ENCODE measurements around the gene REC8. TPM values are rescaled to one million over a fixed set of nuclear protein-coding genes. Genes with fewer than 3 reads are reported as not detected.

The REC8 gene
- total RNA-seq, 1 donor from 2014 or later = 1.6 TPM

GRCh38 chr14:24146453-24146977 lies 25.4 kb upstream of the REC8 start, which contains the start of gene PSME2:
TSS of gene PSME2 (minus strand) at chr14:24146610. CDS start at chr14:24146581, 29 bp downstream.
- no peak for TF ChIP-seq CTCF (IDR thresholded peaks at IDR 0.05; ENCODE audit: borderline replicate concordance)
- Histone ChIP-seq H3K27me3 (ENCODE audit: low read depth) (no peaks in the 10 kb centered on the region), H3K9me3 (replicated peaks) (no peaks in the 10 kb centered on the region), H3K27ac (replicated peaks) (peak within 1 kb of the TSS; percentile 98), H3K4me1 (peaks cover 61% of the 10 kb centered on the region), H3K4me3 (peak within 1 kb of the TSS; percentile 99), H3K36me3 (peaks cover 45% of the 10 kb centered on the region)
- intact Hi-C loops (cut with micrococcal nuclease) = no loop called here
- peak; percentile 93 for DNase-seq

GRCh38 chr14:24146978-24147760 lies 24.7 kb upstream of the REC8 start, which contains the start of gene RNF31:
TSS of gene RNF31 (plus strand) at chr14:24147498. CDS start at chr14:24147699, 201 bp downstream.
- Histone ChIP-seq H3K4me1 (peaks cover 56% of the 10 kb centered on the region), H3K36me3 (peaks cover 51% of the 10 kb centered on the region), H3K27me3 (ENCODE audit: low read depth) (no peaks in the 10 kb centered on the region), H3K27ac (replicated peaks) (peak within 1 kb of the TSS; percentile 98), H3K9me3 (replicated peaks) (no peaks in the 10 kb centered on the region), H3K4me3 (peak within 1 kb of the TSS; percentile 99)
- intact Hi-C loops (cut with micrococcal nuclease) = no loop called here
- TF ChIP-seq CTCF (IDR thresholded peaks at IDR 0.05; ENCODE audit: borderline replicate concordance) = no peak
- peak; percentile 99 for DNase-seq

- peak overlapping the region; percentile 99 for H3K4me3 ChIP-seq
- no peak for DNase-seq
- H3K4me1 ChIP-seq = peaks cover 52% of the 10 kb centered on the region
- TF ChIP-seq CTCF (IDR thresholded peaks at IDR 0.05; ENCODE audit: borderline replicate concordance) = no peak
- peaks cover 59% of the 10 kb centered on the region for H3K36me3 ChIP-seq
- intact Hi-C loops (cut with micrococcal nuclease) = no loop called here
- H3K9me3 ChIP-seq (replicated peaks) = no peaks in the 10 kb centered on the region
- peak overlapping the region; percentile 98 for H3K27ac ChIP-seq (replicated peaks)
- H3K27me3 ChIP-seq (ENCODE audit: low read depth) = no peaks in the 10 kb centered on the region
Measured at GRCh38 chr14:24147761-24148428, 24.0 kb upstream of the REC8 start.

- no peak for TF ChIP-seq CTCF (IDR thresholded peaks at IDR 0.05; ENCODE audit: borderline replicate concordance)
- H3K9me3 ChIP-seq (replicated peaks) = no peaks in the 10 kb centered on the region
- no peaks in the 10 kb centered on the region for H3K27me3 ChIP-seq (ENCODE audit: low read depth)
- H3K4me1 ChIP-seq = peaks cover 49% of the 10 kb centered on the region
- no peak overlapping the region for H3K27ac ChIP-seq (replicated peaks)
- DNase-seq = no peak
- H3K36me3 ChIP-seq = peaks cover 60% of the 10 kb centered on the region
- intact Hi-C loops (cut with micrococcal nuclease) = no loop called here
- no peak overlapping the region for H3K4me3 ChIP-seq
Measured at GRCh38 chr14:24149302-24149969, 22.4 kb upstream of the REC8 start.

GRCh38 chr14:24150061-24150460 lies 21.8 kb upstream of the REC8 start:
- peaks cover 46% of the 10 kb centered on the region for H3K4me1 ChIP-seq
- no peak for DNase-seq
- no peak overlapping the region for H3K4me3 ChIP-seq
- H3K36me3 ChIP-seq = peaks cover 66% of the 10 kb centered on the region
- TF ChIP-seq CTCF (IDR thresholded peaks at IDR 0.05; ENCODE audit: borderline replicate concordance) = no peak
- intact Hi-C loops (cut with micrococcal nuclease) = no loop called here
- H3K27me3 ChIP-seq (ENCODE audit: low read depth) = no peaks in the 10 kb centered on the region
- no peak overlapping the region for H3K27ac ChIP-seq (replicated peaks)
- H3K9me3 ChIP-seq (replicated peaks) = no peaks in the 10 kb centered on the region

Measured in left ventricle myocardium inferior (tissue), 1 donor.